UCSD-AML1 (cell line): Measurements from ENCODE around the gene ZCCHC12.
"Not testable (repeated sequence)": the region's sequence is repeated elsewhere in the genome, so short reads cannot be mapped to it uniquely, and the experiment has no call there.

ENCODE experiments used
- DNase-seq: peaks from one replicate; lab custom pipeline; 2025; ENCODE audit not compliant: unreplicated experiment; lab: John Stamatoyannopoulos, UW

The ZCCHC12 gene

DNA sequence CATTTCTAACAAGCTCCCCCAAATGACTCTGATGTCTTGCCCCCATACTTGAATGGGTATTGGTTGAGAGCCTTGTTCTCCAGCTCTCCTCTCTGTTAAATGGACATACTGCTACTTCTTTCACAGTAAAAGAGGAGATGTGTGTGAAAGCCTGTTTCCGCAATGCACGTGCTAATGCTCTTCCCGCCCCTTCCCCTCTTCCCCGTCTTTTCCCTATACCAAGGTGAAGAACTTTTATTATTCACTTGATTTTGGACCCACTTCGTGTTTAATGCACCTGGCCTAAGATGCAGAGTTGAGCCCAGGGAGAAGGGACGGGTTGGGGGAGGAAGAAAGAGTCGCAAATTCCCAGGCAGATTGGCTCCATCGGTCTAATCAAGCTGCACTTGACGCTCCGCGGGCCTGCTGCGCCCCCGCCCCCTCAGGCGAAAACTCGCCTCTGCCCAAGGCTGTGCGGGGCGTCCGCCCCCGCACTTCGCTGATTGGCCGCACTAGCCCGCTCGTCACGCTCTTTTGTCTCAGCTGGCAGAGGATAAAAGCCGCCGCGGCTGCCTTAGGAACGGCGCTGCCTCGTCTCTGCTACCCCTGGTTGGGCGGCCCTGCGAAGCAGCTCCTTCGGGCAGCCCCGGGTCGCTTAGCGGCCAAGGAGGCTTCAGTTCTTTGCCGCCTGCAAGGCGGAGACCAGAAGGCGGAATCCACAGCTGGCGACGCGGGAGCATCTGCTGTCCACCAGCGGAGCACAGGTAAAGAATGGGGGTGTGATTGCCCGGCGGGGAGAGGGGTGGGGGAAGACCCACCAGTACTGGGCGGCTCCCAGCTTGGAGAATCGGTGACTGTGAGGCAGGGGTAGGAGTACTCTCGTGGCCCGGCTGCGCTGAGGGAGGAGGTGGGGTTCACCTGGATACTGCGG, at the start of gene ZCCHC12:
Gene ZCCHC12 (plus strand): TSS at position 562 of the 910 bp plus-strand sequence. CDS start 1,421 bp downstream, outside the sequence.
- DNase-seq: peak; percentile 15

GRCh38 chrX:118779581-118779980, 44.0 kb upstream of the ZCCHC12 start:
- no peak for DNase-seq

DNA sequence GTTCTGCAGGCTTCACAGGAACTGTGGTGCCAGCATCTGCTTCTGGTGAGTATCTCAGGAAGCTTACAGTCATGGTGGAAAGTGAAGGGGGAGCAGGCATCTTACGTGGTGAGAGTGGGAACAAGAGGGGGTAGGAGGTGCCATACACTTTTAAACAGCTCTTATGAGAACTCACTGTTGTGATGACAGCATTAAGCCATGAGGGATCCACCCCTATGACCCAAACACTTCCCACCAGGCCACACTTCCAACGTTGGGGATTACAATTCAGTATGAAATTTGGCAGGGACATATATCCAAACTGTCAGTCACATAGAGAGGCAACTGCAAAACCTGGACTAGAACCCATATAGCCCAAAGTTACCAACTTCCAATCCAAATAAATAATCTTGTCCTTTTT, 43.1 kb upstream of the ZCCHC12 start:
- DNase-seq: no peak

DNA sequence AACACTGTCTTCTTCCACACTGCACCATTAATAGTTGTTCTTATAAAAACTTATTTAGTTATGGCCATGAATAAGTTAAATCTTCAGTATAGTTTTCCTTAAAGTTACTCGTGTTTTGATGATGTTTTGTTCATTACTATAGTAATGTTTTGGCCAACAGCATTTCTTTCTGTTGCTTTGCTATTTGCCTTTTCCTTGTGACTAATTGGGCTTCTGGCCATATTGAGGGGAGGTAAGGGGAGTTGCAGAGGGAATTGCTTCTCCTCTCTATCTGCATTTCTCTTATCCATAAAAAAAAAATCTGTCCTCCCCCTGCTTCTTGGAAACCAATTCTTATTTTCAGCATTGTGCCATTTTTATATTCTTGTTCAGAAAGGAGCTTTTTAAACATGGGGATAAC, 42.7 kb upstream of the ZCCHC12 start:
- no peak for DNase-seq

GRCh38 chrX:118795528-118796280, 27.9 kb upstream of the ZCCHC12 start:
- DNase-seq: no peak

DNA sequence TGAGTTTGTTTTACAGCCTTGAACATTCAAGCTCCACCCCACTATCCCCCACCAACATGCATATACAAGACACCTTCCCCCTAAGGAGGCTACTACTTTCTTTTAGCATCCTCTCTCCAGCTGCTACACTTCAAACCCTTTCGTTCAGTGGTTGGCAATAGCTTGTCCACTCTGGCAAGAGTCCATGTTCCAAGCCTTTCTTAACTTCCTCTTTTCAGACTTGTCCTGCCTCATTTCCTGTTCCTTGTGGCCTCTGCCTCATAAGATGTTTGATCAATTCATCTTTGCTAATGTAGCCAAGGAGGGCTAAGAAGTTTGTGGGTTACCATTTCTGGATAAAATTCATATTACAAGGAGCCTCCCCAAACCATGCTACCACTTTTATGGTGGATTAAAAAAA, 20.8 kb upstream of the ZCCHC12 start:
- DNase-seq: no peak

GRCh38 chrX:118807151-118808017, 16.2 kb upstream of the ZCCHC12 start:
- peak; percentile 45 for DNase-seq

- not testable (repeated sequence) for DNase-seq
Measured at GRCh38 chrX:118817257-118817656, 6.4 kb upstream of the ZCCHC12 start.

DNA sequence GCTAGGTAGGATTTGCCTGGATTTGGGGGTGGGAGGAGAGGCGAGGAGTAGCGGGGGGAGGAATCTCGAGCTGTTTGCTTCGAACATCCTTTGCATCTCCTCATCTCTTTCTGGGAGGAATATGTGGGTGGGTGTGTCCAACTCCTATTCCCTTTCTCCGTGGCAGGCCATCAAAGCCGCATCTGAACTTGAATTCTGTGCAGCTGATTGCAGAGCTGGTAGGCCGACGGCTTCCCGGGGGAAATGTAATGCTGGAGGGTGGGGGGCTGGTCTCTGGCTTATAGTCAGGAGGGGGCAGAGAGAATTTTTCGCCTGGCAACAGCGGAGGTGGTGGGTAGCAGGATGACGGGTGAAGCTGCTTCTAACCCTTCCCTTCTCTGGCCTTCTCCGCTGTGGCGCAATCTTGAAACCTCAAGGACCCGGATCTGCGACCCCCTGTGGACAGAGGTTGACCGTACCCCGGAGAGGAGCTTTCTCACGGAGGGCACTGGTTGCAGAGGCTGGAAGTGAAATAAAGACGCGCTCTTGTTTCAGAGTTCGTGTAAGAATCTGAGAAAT, 628 bp downstream of the ZCCHC12 start:
- no peak for DNase-seq

DNA sequence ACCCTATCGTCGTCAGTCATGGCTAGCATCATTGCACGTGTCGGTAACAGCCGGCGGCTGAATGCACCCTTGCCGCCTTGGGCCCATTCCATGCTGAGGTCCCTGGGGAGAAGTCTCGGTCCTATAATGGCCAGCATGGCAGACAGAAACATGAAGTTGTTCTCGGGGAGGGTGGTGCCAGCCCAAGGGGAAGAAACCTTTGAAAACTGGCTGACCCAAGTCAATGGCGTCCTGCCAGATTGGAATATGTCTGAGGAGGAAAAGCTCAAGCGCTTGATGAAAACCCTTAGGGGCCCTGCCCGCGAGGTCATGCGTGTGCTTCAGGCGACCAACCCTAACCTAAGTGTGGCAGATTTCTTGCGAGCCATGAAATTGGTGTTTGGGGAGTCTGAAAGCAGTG, 1.6 kb downstream of the ZCCHC12 start:
- no peak for DNase-seq

GRCh38 chrX:118839334-118839958, 15.8 kb downstream of the ZCCHC12 start:
- peak; percentile 63 for DNase-seq

DNA sequence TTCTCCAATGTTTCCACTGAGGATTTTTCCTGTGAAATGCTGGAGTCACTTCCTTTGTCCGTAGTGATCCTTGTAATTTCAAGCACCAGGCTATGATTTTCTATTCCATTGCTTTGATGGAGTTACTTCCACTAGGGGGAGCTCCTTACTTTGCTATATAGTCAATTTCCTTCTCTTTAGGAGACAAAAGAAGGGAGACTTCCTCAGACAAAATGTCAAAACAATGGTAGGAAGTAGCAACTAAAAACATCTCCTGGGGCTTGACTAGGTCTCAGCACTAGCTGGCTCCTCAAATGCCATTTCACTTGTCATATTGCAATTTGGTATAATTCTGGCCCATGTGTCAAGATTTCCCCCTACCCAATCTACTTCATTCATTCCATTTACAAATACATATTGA, 24.1 kb downstream of the ZCCHC12 start:
- no peak for DNase-seq

- DNase-seq: no peak
Measured at GRCh38 chrX:118853596-118853995, 30.0 kb downstream of the ZCCHC12 start.

DNA sequence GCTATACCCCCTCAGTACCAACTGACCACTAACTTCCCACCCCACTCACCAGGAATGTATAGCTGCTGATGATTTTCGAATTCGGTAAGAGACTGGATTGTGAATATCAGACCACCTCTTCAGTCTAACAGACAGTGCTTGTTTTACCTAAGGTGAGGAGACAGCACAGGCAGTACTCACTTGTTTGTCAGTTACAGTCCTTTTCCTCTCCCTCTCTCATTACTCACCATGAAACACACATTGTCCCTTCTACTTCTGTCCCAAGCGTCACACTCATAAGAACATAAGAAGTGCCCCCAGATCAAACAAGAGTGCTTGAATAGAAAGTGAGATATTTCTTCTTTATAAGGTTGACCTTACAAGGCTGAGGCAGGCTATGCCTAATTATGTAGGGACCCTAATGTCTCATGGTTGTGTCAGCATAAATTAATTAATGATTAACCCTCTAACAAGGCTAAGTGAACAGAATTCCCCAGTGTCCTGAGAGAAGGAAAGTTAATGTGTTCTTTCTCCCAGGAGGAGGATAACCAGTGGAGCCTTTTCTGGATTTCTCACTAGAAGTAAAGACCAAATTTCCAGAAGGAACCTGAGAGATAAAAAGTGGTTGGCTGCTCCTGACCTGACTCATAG, 32.2 kb downstream of the ZCCHC12 start:
- no peak for DNase-seq

- DNase-seq: no peak
Measured at GRCh38 chrX:118857006-118857405, 33.4 kb downstream of the ZCCHC12 start.

- no peak for DNase-seq
Measured at GRCh38 chrX:118861338-118861737, 37.7 kb downstream of the ZCCHC12 start.

DNA sequence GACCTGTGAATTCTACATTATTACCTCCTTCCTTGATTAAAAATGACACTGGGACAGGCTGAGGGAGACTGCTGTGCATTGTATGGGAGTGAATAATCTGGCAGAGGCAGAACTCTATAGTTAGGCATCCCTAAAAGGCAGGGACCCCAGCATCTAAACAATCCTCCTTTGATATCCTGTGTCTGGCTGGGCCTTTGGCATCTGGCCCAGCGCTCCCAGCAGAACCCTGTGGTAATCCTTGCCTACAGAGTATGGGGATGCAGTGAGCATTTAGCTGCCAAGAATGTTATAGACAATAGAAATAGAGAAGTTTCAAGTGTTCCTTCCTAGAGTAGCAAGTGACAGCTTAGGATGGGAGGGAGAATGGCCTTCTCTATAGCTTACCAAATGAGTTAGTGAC, 38.5 kb downstream of the ZCCHC12 start:
- no peak for DNase-seq

DNA sequence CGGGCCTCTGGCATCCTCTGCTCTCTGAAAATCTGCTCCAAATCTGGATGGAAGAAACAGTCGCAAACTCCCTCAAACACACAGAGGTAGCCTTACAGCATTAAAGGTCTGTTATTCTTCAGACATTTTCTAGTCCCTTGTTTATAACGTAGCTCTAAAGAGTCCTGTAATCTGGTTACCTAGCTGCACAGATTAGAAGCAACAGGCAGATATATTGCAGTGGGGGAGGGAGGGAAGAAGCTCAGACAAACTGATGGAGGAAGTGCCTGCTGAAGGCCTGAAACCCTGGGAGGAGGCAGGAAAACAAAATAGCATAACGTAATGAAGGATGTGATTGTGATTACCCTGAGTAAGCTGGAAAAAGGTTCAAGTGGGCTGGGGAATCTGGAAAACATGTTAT, 39.4 kb downstream of the ZCCHC12 start:
- DNase-seq: no peak

DNA sequence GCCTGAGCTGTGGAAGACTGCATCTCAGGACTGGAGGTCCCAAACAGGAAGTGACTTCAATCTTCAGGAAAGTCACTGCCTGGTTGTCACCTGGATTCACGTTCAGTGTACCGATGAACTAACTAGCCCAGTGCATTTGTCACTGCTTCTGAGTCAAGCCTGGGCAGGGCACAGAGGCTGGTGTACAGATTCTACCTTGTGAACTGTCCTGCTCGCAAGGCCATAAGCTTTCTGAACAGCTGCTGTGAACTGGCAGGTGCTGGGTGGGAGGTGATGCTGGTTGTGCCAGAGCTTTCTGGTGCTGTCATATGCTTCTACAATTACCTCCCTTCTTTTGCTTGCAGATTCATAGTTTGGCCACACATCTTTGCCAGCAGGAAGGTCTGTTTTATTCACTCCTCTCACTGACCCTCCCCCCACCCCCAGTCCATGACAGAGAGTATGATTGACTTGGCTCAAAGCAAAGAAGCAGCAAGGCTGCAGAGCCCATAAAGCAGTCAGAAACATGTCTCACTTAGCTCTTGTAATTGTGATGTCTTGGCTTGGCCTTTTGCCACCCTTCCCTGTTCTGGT, 40.5 kb downstream of the ZCCHC12 start:
- DNase-seq: no peak

DNA sequence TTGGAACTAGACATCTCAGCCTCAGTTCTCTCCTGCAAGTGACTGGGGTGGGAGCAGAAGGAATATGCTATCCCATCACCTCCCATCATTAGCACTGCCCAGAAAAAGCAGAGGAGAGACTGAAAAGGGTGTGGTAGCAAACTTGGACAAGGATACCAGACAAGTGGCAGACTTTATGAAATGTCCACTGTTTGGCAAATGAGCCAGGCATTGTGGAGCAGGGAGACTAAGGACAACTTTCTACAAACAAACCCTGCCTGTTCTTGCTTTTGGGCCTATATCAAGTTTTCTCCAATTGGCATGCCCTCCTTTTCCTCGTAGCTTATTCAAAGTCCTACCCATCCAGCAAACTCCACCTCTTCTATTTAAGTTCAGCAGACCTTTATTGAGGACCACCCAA, 41.6 kb downstream of the ZCCHC12 start:
- DNase-seq: no peak
